OCI-LY7 (cell line): ENCODE results near the gene METTL18. TPM values are rescaled to one million over a fixed set of nuclear protein-coding genes. Genes with fewer than 3 reads are reported as not detected.

ENCODE experiments used
- BruUV-seq: library from RNA; stranded (reverse); fragments of 400-500 nt; replicated peaks from 2 replicates; lab custom pipeline; 2021; lab: Mats Ljungman, UMichigan
- CTCF ChIA-PET: fragments of 300-600 bp; sonication (Branson Sonifier 250); formaldehyde crosslinking; loops from one replicate; lab custom pipeline; 2022; ENCODE audit warnings: antibody characterized with exemption; ENCODE audit not compliant: unreplicated experiment; lab: Charles Lee
- POLR2A ChIA-PET: fragments of 300-600 bp; sonication (Branson Sonifier 250); formaldehyde crosslinking; loops from one replicate; lab custom pipeline; 2022; ENCODE audit warnings: antibody characterized with exemption; lab: Charles Lee
- DNase-seq: peaks from one replicate; pipeline ENCODE4 v3.0.0-alpha.2; 2015; ENCODE audit warnings: low spot score
- H2AFZ ChIP-seq: fragments of 200-600 bp; sonication (generic), shearing (Covaris generic); 2 replicates; pipeline ENCODE4 v1.6.1; 2014; ENCODE audit warnings: mild to moderate bottlenecking, antibody characterized with exemption, low read length, moderate library complexity
- H3K27ac ChIP-seq: fragments of 200-600 bp; sonication (generic); 2 replicates; pipeline ENCODE4 v1.5.1; 2014; ENCODE audit warnings: mixed run types, low read depth, mild to moderate bottlenecking, moderate library complexity, low read length, inconsistent platforms; ENCODE audit not compliant: poor library complexity, severe bottlenecking
- H3K36me3 ChIP-seq: fragments of 200-600 bp; sonication (generic); 2 replicates; pipeline ENCODE4 v1.6.1; 2014; ENCODE audit warnings: mild to moderate bottlenecking, antibody characterized with exemption, low read length, moderate library complexity, mixed read lengths; ENCODE audit not compliant: insufficient read depth
- H3K4me1 ChIP-seq: fragments of 200-600 bp; sonication (generic); 2 replicates; pipeline ENCODE4 v1.5.1; 2014; ENCODE audit warnings: mild to moderate bottlenecking, low read length; ENCODE audit not compliant: insufficient read depth, poor library complexity, severe bottlenecking
- H3K4me2 ChIP-seq: fragments of 200-600 bp; sonication (generic); 2 replicates; pipeline ENCODE4 v1.6.1; 2014; ENCODE audit warnings: mild to moderate bottlenecking, low read length
- H3K4me3 ChIP-seq: fragments of 200-600 bp; sonication (generic); 2 replicates; pipeline ENCODE4 v1.5.1; 2014; ENCODE audit warnings: mild to moderate bottlenecking, low read depth, low read length; ENCODE audit not compliant: poor library complexity, severe bottlenecking
- H3K79me2 ChIP-seq: fragments of 200-600 bp; sonication (generic); 2 replicates; pipeline ENCODE4 v1.6.1; 2016; ENCODE audit warnings: low read depth, mild to moderate bottlenecking, low read length, moderate library complexity, mixed read lengths; ENCODE audit not compliant: insufficient read depth
- H3K9me2 ChIP-seq: fragments of 200-600 bp; sonication (generic); 2 replicates; pipeline ENCODE4 v1.6.1; 2016; ENCODE audit warnings: mild to moderate bottlenecking, low read length, mixed read lengths; ENCODE audit not compliant: insufficient read depth
- H3K9me3 ChIP-seq: fragments of 200-600 bp; sonication (generic); 2 replicates; pipeline ENCODE4 v1.6.1; 2014; ENCODE audit warnings: mild to moderate bottlenecking, mixed run types, low read length, mixed read lengths
- H4K20me1 ChIP-seq: fragments of 200-600 bp; sonication (generic); 2 replicates; pipeline ENCODE4 v1.6.1; 2014; ENCODE audit warnings: mild to moderate bottlenecking, antibody characterized with exemption, low read length, moderate library complexity, mixed read lengths; ENCODE audit not compliant: insufficient read depth
- EZH2phosphoT487 ChIP-seq: fragments of 200-600 bp; sonication (generic); IDR thresholded peaks from 2 replicates; pipeline ENCODE4 v1.6.1; 2018; ENCODE audit warnings: low read depth, borderline replicate concordance, mild to moderate bottlenecking, mixed run types, antibody characterized with exemption, low read length, moderate library complexity, mixed read lengths
- intact Hi-C: fragments of 100-400 bp; cut with micrococcal nuclease; formaldehyde crosslinking; loops from one replicate; pipeline ENCODE4 v1.10.0; 2022; ENCODE audit not compliant: unreplicated experiment
- total RNA-seq, 2 experiments: library from RNA; depleted of rRNA in 1 of 2; stranded (reverse); fragments of >200 nt in 1 of 2; shearing (Covaris generic) in 1 of 2; gene quantifications; 2 replicates each; pipeline ENCODE4 v1.2.3, GENCODE V29; 2014 to 2022
- TF ChIP-seq, protein P1 (sequence below): fragments of 200-600 bp; sonication (generic); conservative IDR thresholded peaks from 2 replicates; pipeline ENCODE4 v1.5.1; 2014; ENCODE audit warnings: mild to moderate bottlenecking, antibody characterized with exemption, low read length, moderate library complexity, mixed read lengths

METTL18 gene
- total RNA-seq, 2 experiments from 2014 or later: 8.7 to 12.6 TPM

DNA sequence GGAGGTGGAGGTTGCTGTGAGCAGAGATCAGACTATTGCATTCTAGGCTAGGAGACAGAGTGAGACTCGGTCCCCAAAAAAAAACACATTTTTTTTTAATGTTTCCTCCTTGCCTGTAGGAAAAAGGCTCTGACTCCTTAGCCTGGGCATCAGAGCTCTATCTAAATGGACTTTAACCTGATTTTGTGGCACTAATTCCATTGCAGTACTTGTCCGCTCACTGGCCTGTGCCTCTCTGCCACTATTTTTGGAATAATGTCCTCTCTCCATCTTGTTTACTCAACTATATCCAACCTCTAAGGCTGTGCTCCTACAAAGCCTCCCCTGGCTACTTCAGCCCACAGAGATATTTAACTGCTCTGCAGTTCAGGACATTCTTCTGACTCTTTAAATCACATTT is 26.5 kb downstream of the METTL18 start:
- Histone ChIP-seq H3K36me3 (no peaks in the 10 kb centered on the region), H3K27ac (no peak overlapping the region), H3K9me3 (no peaks in the 10 kb centered on the region), H3K79me2 (no peaks in the 10 kb centered on the region), H3K4me1 (no peaks in the 10 kb centered on the region), H4K20me1 (no peaks in the 10 kb centered on the region), H3K4me3 (no peak overlapping the region), H3K9me2 (no peaks in the 10 kb centered on the region), H3K4me2 (no peak overlapping the region), H2AFZ (no peak overlapping the region)
- ChIA-PET CTCF (no interaction called here), POLR2A (no interaction called here)
- TF ChIP-seq, protein P1, sequence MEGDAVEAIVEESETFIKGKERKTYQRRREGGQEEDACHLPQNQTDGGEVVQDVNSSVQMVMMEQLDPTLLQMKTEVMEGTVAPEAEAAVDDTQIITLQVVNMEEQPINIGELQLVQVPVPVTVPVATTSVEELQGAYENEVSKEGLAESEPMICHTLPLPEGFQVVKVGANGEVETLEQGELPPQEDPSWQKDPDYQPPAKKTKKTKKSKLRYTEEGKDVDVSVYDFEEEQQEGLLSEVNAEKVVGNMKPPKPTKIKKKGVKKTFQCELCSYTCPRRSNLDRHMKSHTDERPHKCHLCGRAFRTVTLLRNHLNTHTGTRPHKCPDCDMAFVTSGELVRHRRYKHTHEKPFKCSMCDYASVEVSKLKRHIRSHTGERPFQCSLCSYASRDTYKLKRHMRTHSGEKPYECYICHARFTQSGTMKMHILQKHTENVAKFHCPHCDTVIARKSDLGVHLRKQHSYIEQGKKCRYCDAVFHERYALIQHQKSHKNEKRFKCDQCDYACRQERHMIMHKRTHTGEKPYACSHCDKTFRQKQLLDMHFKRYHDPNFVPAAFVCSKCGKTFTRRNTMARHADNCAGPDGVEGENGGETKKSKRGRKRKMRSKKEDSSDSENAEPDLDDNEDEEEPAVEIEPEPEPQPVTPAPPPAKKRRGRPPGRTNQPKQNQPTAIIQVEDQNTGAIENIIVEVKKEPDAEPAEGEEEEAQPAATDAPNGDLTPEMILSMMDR: no peak
- TF ChIP-seq EZH2phosphoT487: no peak
- intact Hi-C loops: no loop called here
- DNase-seq: no peak
- no TSS peak for BruUV-seq

DNA sequence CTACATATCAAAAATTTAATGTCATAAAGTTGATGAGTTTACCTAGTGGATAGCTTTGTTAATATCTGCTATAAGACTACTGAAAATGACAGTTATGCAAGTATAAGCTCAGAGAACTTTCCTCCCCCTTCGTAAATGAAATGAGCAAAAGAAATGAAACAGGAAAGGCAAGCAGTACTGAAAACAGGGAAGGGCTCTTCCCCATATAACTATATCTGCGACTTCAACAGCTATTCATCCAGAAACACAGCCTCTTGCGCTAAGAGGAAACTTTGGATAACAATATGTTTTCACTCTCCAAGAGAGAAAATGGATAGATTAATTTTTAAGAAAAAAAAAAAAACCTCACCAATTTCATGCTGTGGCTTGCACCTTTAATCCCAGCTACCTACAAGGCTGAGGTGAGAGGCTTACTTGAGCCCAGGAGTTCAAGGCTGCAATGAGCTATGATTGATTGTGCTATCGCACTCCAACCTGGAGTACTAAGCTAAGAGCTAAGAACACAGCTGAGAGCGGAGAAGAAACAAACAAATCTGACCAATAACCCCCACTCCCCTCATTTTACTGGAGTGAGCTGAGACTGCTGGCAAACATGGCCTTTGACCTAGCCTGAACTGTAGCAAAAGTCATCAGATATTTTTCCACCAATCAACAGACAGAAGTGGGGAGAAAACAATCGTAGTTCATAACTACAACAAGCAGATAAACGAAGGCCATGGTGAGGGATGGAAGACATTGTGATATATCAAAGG is 29.0 kb downstream of the METTL18 start:
- Histone ChIP-seq H3K9me3 (no peaks in the 10 kb centered on the region), H4K20me1 (no peaks in the 10 kb centered on the region), H3K36me3 (no peaks in the 10 kb centered on the region), H2AFZ (no peak overlapping the region), H3K4me3 (no peak overlapping the region), H3K4me1 (no peaks in the 10 kb centered on the region), H3K4me2 (no peak overlapping the region), H3K79me2 (no peaks in the 10 kb centered on the region), H3K9me2 (no peaks in the 10 kb centered on the region), H3K27ac (no peak overlapping the region)
- no peak for DNase-seq
- ChIA-PET CTCF (no interaction called here), POLR2A (interaction anchor here (0.6 to 0.9 kb wide), 3 partner anchors 31 to 329 kb away, joined by 3 read pairs; no protein-coding TSS in a partner anchor)
- TF ChIP-seq, protein P1: no peak
- no peak for TF ChIP-seq EZH2phosphoT487
- BruUV-seq: no TSS peak
- intact Hi-C loops: no loop called here

GRCh38 chr1:169764919-169765318 is 29.8 kb downstream of the METTL18 start:
- Histone ChIP-seq H4K20me1 (no peaks in the 10 kb centered on the region), H3K79me2 (no peaks in the 10 kb centered on the region), H2AFZ (no peak overlapping the region), H3K27ac (no peak overlapping the region), H3K4me2 (no peak overlapping the region), H3K9me3 (no peaks in the 10 kb centered on the region), H3K4me3 (no peak overlapping the region), H3K36me3 (no peaks in the 10 kb centered on the region), H3K4me1 (no peaks in the 10 kb centered on the region), H3K9me2 (no peaks in the 10 kb centered on the region)
- intact Hi-C loops: no loop called here
- POLR2A ChIA-PET: interaction anchor here (0.6 to 0.8 kb wide), 2 partner anchors 328 to 1707 kb away, joined by 3 read pairs; no protein-coding TSS in a partner anchor
- BruUV-seq: no TSS peak
- no peak for DNase-seq
- CTCF ChIA-PET: no interaction called here
- TF ChIP-seq, protein P1: no peak
- no peak for TF ChIP-seq EZH2phosphoT487
